ENCODE data around the gene DPYSL5. TPM values are rescaled to one million over a fixed set of nuclear protein-coding genes. Genes with fewer than 3 reads are reported as not detected.
"Not testable (repeated sequence)": the region's sequence is repeated elsewhere in the genome, so short reads cannot be mapped to it uniquely, and the experiment has no call there.

The DPYSL5 gene
- total RNA-seq, 1 experiment from 2014 or later: not detected

- no peaks in the 10 kb centered on the region for H3K9me2 ChIP-seq (replicated peaks; ENCODE audit: low read length)
- no peak overlapping the region for H3K4me3 ChIP-seq (ENCODE audit: low read length)
- H3K9me3 ChIP-seq (ENCODE audit: low read length): no peaks in the 10 kb centered on the region
- no peaks in the 10 kb centered on the region for H3F3A ChIP-seq (ENCODE audit: low read length, unreplicated experiment)
- H2AFZ ChIP-seq (ENCODE audit: low read length): no peak overlapping the region
- TF ChIP-seq EZH2 (IDR thresholded peaks at IDR 0.05; ENCODE audit: low read length, unreplicated experiment) (no peak), EZH2phosphoT487 (IDR thresholded peaks at IDR 0.05; ENCODE audit: borderline replicate concordance, low read length) (no peak)
- TF ChIP-seq, protein P1, sequence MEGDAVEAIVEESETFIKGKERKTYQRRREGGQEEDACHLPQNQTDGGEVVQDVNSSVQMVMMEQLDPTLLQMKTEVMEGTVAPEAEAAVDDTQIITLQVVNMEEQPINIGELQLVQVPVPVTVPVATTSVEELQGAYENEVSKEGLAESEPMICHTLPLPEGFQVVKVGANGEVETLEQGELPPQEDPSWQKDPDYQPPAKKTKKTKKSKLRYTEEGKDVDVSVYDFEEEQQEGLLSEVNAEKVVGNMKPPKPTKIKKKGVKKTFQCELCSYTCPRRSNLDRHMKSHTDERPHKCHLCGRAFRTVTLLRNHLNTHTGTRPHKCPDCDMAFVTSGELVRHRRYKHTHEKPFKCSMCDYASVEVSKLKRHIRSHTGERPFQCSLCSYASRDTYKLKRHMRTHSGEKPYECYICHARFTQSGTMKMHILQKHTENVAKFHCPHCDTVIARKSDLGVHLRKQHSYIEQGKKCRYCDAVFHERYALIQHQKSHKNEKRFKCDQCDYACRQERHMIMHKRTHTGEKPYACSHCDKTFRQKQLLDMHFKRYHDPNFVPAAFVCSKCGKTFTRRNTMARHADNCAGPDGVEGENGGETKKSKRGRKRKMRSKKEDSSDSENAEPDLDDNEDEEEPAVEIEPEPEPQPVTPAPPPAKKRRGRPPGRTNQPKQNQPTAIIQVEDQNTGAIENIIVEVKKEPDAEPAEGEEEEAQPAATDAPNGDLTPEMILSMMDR (conservative IDR thresholded peaks at IDR 0.05; ENCODE audit: low read depth, low read length): no peak
- no TSS peak for BruUV-seq (replicated peaks)
- ChIA-PET POLR2A (ENCODE audit: unreplicated experiment) (no interaction called here), CTCF (no interaction called here)
- H3K9ac ChIP-seq (ENCODE audit: low read length): no peak overlapping the region
- intact Hi-C loops (cut with micrococcal nuclease): no loop called here
- no peaks in the 10 kb centered on the region for H3K79me2 ChIP-seq (ENCODE audit: low read length)
- ATAC-seq: no peak
- peaks cover 30% of the 10 kb centered on the region for H3K27me3 ChIP-seq (ENCODE audit: low read length)
- no peaks in the 10 kb centered on the region for H3K36me3 ChIP-seq (ENCODE audit: low read depth, low read length)
- DNase-seq: no peak
- H3K4me1 ChIP-seq (ENCODE audit: insufficient read depth, low read length): no peaks in the 10 kb centered on the region
- H4K20me1 ChIP-seq (ENCODE audit: low read length): no peaks in the 10 kb centered on the region
- H3K4me2 ChIP-seq (ENCODE audit: low read length): no peak overlapping the region
- H3K27ac ChIP-seq (ENCODE audit: low read length): no peak overlapping the region
Measured at GRCh38 chr2:26921323-26921722, 73.4 kb downstream of the DPYSL5 start.

DNA sequence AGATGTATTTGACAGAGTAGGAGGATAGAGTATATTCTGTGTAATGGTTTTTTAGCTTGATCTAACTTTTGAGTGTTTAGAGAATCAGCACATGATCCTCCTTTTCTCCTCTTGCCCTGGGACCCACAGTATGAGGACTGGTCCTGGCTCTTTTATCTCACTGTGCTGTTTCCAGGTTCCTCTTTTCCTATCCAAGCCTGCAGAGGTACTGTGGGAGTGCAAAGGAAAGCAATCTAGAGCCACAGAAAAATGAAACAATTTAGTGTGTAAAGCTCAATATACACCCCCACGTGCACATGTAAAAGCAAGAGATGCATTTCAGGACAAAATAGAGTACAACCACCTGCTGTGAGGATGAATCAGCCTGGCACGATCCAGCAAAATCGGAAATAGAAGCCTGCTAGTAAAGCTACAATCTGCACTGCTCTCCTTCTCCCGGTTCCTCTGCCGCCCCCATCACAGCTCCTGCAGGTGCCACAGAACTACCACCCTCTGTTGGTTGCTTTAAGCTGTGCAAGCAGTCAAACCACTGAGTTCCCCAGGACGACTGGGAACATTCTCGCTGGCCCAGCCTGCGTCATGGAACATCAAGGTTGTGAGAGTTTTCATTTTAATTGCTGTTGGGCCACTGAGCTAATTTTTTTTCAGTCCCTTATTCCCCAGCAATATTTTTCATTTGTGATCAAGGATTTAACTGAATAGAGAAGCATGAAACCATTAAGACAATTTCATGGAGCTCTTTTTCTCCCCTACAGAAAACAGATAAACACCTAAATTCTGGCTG is 74.7 kb downstream of the DPYSL5 start:
- CTCF ChIA-PET: interaction anchor here (0.5 to 2.0 kb wide), 3 partner anchors 76 to 167 kb away, joined by 3 to 14 read pairs (median 3); partner anchors contain the start of gene AGBL5
- Histone ChIP-seq H3K4me3 (ENCODE audit: low read length) (no peak overlapping the region), H3K79me2 (ENCODE audit: low read length) (no peaks in the 10 kb centered on the region), H3K9me2 (replicated peaks; ENCODE audit: low read length) (no peaks in the 10 kb centered on the region), H2AFZ (ENCODE audit: low read length) (no peak overlapping the region), H3K9ac (ENCODE audit: low read length) (no peak overlapping the region), H3K9me3 (ENCODE audit: low read length) (no peaks in the 10 kb centered on the region), H3K27me3 (ENCODE audit: low read length) (peaks cover 22% of the 10 kb centered on the region), H3K4me2 (ENCODE audit: low read length) (no peak overlapping the region; the same call in 1 of the 2 replicates), H4K20me1 (ENCODE audit: low read length) (no peaks in the 10 kb centered on the region), H3K4me1 (ENCODE audit: insufficient read depth, low read length) (no peaks in the 10 kb centered on the region), H3K36me3 (ENCODE audit: low read depth, low read length) (no peaks in the 10 kb centered on the region), H3F3A (ENCODE audit: low read length, unreplicated experiment) (no peaks in the 10 kb centered on the region), H3K27ac (ENCODE audit: low read length) (no peak overlapping the region)
- POLR2A ChIA-PET (ENCODE audit: unreplicated experiment): interaction anchor here (0.6 kb wide), 1 partner anchor 19 kb away, joined by 3 read pairs; no protein-coding TSS in a partner anchor
- no TSS peak for BruUV-seq (replicated peaks)
- intact Hi-C loops (cut with micrococcal nuclease): loop anchor here (2.0 kb wide), 1 partner anchor 76 kb away; no protein-coding TSS in a partner anchor
- ATAC-seq (peak; percentile 93), DNase-seq (peak; percentile 65)
- TF ChIP-seq EZH2phosphoT487 (IDR thresholded peaks at IDR 0.05; ENCODE audit: borderline replicate concordance, low read length): no peak
- TF ChIP-seq, protein P1 (conservative IDR thresholded peaks at IDR 0.05; ENCODE audit: low read depth, low read length): peak; percentile 73
- no peak for TF ChIP-seq EZH2 (IDR thresholded peaks at IDR 0.05; ENCODE audit: low read length, unreplicated experiment)

GRCh38 chr2:26923189-26923466 is 75.2 kb downstream of the DPYSL5 start:
- not testable (repeated sequence) for H3K9ac ChIP-seq (ENCODE audit: low read length); H3K4me2 ChIP-seq (ENCODE audit: low read length); H3K36me3 ChIP-seq (ENCODE audit: low read depth, low read length); H3K9me3 ChIP-seq (ENCODE audit: low read length); H3K4me1 ChIP-seq (ENCODE audit: insufficient read depth, low read length); DNase-seq; H3K9me2 ChIP-seq (replicated peaks; ENCODE audit: low read length); H3K79me2 ChIP-seq (ENCODE audit: low read length); H3K4me3 ChIP-seq (ENCODE audit: low read length); H4K20me1 ChIP-seq (ENCODE audit: low read length); ATAC-seq; H2AFZ ChIP-seq (ENCODE audit: low read length); H3K27ac ChIP-seq (ENCODE audit: low read length); BruUV-seq (replicated peaks); H3F3A ChIP-seq (ENCODE audit: low read length, unreplicated experiment)
- intact Hi-C loops (cut with micrococcal nuclease): loop anchor here (2.0 kb wide), 1 partner anchor 76 kb away; no protein-coding TSS in a partner anchor
- POLR2A ChIA-PET (ENCODE audit: unreplicated experiment): interaction anchor here (0.6 kb wide), 1 partner anchor 18 kb away, joined by 3 read pairs; no protein-coding TSS in a partner anchor
- H3K27me3 ChIP-seq (ENCODE audit: low read length): peaks cover 19% of the 10 kb centered on the region
- CTCF ChIA-PET: interaction anchor here (0.6 to 2.0 kb wide), 2 partner anchors 77 to 129 kb away, joined by 3 to 14 read pairs; partner anchors contain the start of gene AGBL5
